HepG2 (cell line): ENCODE measurements around the gene KANK3. TPM values are rescaled to one million over a fixed set of nuclear protein-coding genes. Genes with fewer than 3 reads are reported as not detected.

Source experiments
- AKAP8 ChIP-seq: sonication (generic); formaldehyde crosslinking; IDR thresholded peaks from 2 replicates; pipeline ENCODE4 v1.5.1; 2020; ENCODE audit warnings: mild to moderate bottlenecking, missing genetic modification reagents
- ARHGAP35 ChIP-seq: sonication (generic); formaldehyde crosslinking; IDR thresholded peaks from 2 replicates; pipeline ENCODE4 v1.9.0; 2022; ENCODE audit warnings: mild to moderate bottlenecking, inconsistent platforms, moderate library complexity, missing genetic modification reagents, borderline replicate concordance
- BCL6 ChIP-seq: IDR thresholded peaks from 2 replicates; pipeline ENCODE4 v1.6.1; 2016; ENCODE audit warnings: missing genetic modification reagents, missing compliant biosample characterization
- DPF2 ChIP-seq: sonication (generic); formaldehyde crosslinking; IDR thresholded peaks from 2 replicates; pipeline ENCODE4 v1.4.0; 2020; ENCODE audit warnings: mild to moderate bottlenecking, low read depth, missing genetic modification reagents, borderline replicate concordance
- FOXM1 ChIP-seq: sonication (generic); formaldehyde crosslinking; IDR thresholded peaks from 2 replicates; pipeline ENCODE4 v1.5.0; 2020; ENCODE audit warnings: missing genetic modification reagents
- FOXO4 ChIP-seq: sonication (generic); formaldehyde crosslinking; conservative IDR thresholded peaks from 2 replicates; pipeline ENCODE4 v1.8.1; 2023; ENCODE audit warnings: missing genetic modification reagents
- KDM3A ChIP-seq: IDR thresholded peaks from 2 replicates; pipeline ENCODE4 v1.6.1; 2018; ENCODE audit warnings: low read depth, missing compliant biosample characterization
- NFRKB ChIP-seq: fragments of 450-650 bp; IDR thresholded peaks from 2 replicates; pipeline ENCODE4 v1.6.1; 2017
- PATZ1 ChIP-seq: sonication (generic); formaldehyde crosslinking; IDR thresholded peaks from 2 replicates; pipeline ENCODE4 v1.4.0; 2020; ENCODE audit warnings: missing genetic modification reagents
- PRDM10 ChIP-seq: sonication (generic); formaldehyde crosslinking; IDR thresholded peaks from 2 replicates; pipeline ENCODE4 v1.4.0; 2020; ENCODE audit warnings: low read depth, missing genetic modification reagents
- PRDM15 ChIP-seq: sonication (generic); formaldehyde crosslinking; IDR thresholded peaks from 2 replicates; pipeline ENCODE4 v1.4.0; 2020; ENCODE audit warnings: missing genetic modification reagents
- RXRA ChIP-seq: sonication (generic); formaldehyde crosslinking; IDR thresholded peaks from 2 replicates; pipeline ENCODE4 v1.5.1; 2020; ENCODE audit warnings: missing genetic modification reagents
- TP53 ChIP-seq: sonication (generic); formaldehyde crosslinking; conservative IDR thresholded peaks from 2 replicates; pipeline ENCODE4 v1.4.0; 2020; ENCODE audit warnings: missing genetic modification reagents
- YEATS2 ChIP-seq: sonication (generic); formaldehyde crosslinking; IDR thresholded peaks from 2 replicates; pipeline ENCODE4 v1.4.0; 2020; ENCODE audit warnings: missing genetic modification reagents, borderline replicate concordance
- ZBTB37 ChIP-seq: sonication (generic); formaldehyde crosslinking; IDR thresholded peaks from 2 replicates; pipeline ENCODE4 v1.4.0; 2020; ENCODE audit warnings: mild to moderate bottlenecking, missing genetic modification reagents
- ZNF589 ChIP-seq: sonication (generic); formaldehyde crosslinking; conservative IDR thresholded peaks from 2 replicates; pipeline ENCODE4 v1.8.0; 2022; ENCODE audit warnings: mild to moderate bottlenecking, moderate library complexity, missing genetic modification reagents
- ZNF878 ChIP-seq: sonication (generic); formaldehyde crosslinking; IDR thresholded peaks from 2 replicates; pipeline ENCODE4 v1.8.1; 2023; ENCODE audit warnings: mild to moderate bottlenecking, missing genetic modification reagents, moderate library complexity
- polyA plus RNA-seq, 8 experiments: library from polyadenylated mRNA; depleted of rRNA in 3 of 8; stranded (reverse) in 7 of 8; unstranded in 1 of 8; fragments of >200 nt; fragmentation: Illumina TruSeq in 4 of 8; extraction: Trizol in 4 of 8; gene quantifications; 2 replicates each; pipeline versions ENCODE4 v1.2.1 to v1.2.3, GENCODE V29; 2011 to 2016; ENCODE audit warnings: low read depth in 4 of 8, missing spikeins in 1 of 8, mixed read lengths in 1 of 8; ENCODE audit not compliant: insufficient read depth in 1 of 8
- total RNA-seq, 5 experiments: library from RNA; depleted of rRNA; stranded (reverse); fragments of >200 nt; fragmentation: Illumina TruSeq; extraction: Trizol; gene quantifications; 2 replicates each; pipeline ENCODE4 v1.2.3, GENCODE V29; 2016; ENCODE audit warnings: low read depth in 1 of 5

The KANK3 gene
- total and polyA plus RNA-seq, 2 of the 13 experiments (the other 11 are each of a cell fraction or from before 2014, with no cell fraction given) = 0.15 to 0.20 TPM

GRCh38 chr19:8357007-8357521, 14.0 kb upstream of the KANK3 start (continued):
- peak; percentile 89; the same call in 1 of the 2 replicates for TF ChIP-seq RXRA
- 0 out of 2 replicates have a peak, but pooled peaks have one; percentile 28 for TF ChIP-seq TP53 (CRISPR knock-in tag)
- peak; percentile 50; the same call in 1 of the 2 replicates for TF ChIP-seq ZBTB37
- TF ChIP-seq PRDM15 (CRISPR knock-in tag) = no peak
- peak; percentile 92 for TF ChIP-seq BCL6 (CRISPR knock-in tag)
- TF ChIP-seq ZNF878 (CRISPR knock-in tag) = peak; percentile 27; the same call in 1 of the 2 replicates
- TF ChIP-seq NFRKB = no peak
- peak; percentile 69; the same call in 1 of the 2 replicates for TF ChIP-seq YEATS2
- TF ChIP-seq KDM3A (CRISPR knock-in tag) = peak; percentile 88
- no peak for TF ChIP-seq ARHGAP35
- peak; percentile 83 for TF ChIP-seq DPF2
- peak; percentile 48; the same call in 1 of the 2 replicates for TF ChIP-seq AKAP8 (CRISPR knock-in tag)
- TF ChIP-seq FOXO4 = no peak
- TF ChIP-seq ZNF589 = peak; percentile 82
- TF ChIP-seq FOXM1 (CRISPR knock-in tag) = no peak
- peak; percentile 56 for TF ChIP-seq PATZ1 (CRISPR knock-in tag)
- 0 out of 2 replicates have a peak, but pooled peaks have one; percentile 24 for TF ChIP-seq PRDM10 (CRISPR knock-in tag)
